ENCODE data around the gene FOXJ3. TPM values are rescaled to one million over a fixed set of nuclear protein-coding genes. Genes with fewer than 3 reads are reported as not detected.

Gene FOXJ3
- total and polyA plus RNA-seq, 2 experiments from 2014 or later, result 19.0 to 39.0 TPM

GRCh38 chr1:42145764-42146625, 189.0 kb downstream of the FOXJ3 start:
- Histone ChIP-seq H3K27me3 (peaks cover 17% of the 10 kb centered on the region), H3K9me2 (replicated peaks; ENCODE audit: insufficient read depth) (no peaks in the 10 kb centered on the region), H3K4me1 (ENCODE audit: insufficient read depth) (no peaks in the 10 kb centered on the region), H3K27ac (no peak overlapping the region), H3K9me3 (ENCODE audit: low read depth) (no peaks in the 10 kb centered on the region), H2AFZ (no peak overlapping the region), H3K4me3 (no peak overlapping the region), H3K36me3 (replicated peaks; ENCODE audit: insufficient read depth, low read depth) (no peaks in the 10 kb centered on the region), H3K79me2 (no peaks in the 10 kb centered on the region), H4K20me1 (ENCODE audit: insufficient read depth, poor library complexity, severe bottlenecking) (no peaks in the 10 kb centered on the region), H3K4me2 (no peak overlapping the region)
- no peak for DNase-seq (ENCODE audit: low spot score)
- WGBS (ENCODE audit: low lambda C conversion rate, missing lambda C conversion rate), result 89% methylated on average over 27 of the region's 41 CpGs
- TF ChIP-seq EZH2 (IDR thresholded peaks at IDR 0.05; ENCODE audit: borderline replicate concordance) (no peak), CTCF (IDR thresholded peaks at IDR 0.05; ENCODE audit: poor library complexity) (no peak), EZH2phosphoT487 (IDR thresholded peaks at IDR 0.05; ENCODE audit: low read depth, severe bottlenecking, unreplicated experiment) (no peak)

GRCh38 chr1:42145389-42145716, 189.7 kb downstream of the FOXJ3 start:
- WGBS (ENCODE audit: low lambda C conversion rate, missing lambda C conversion rate), result 87% methylated on average over 6 of the region's 8 CpGs
- Histone ChIP-seq H3K27me3 (peaks cover 17% of the 10 kb centered on the region), H3K4me1 (ENCODE audit: insufficient read depth) (no peaks in the 10 kb centered on the region), H4K20me1 (ENCODE audit: insufficient read depth, poor library complexity, severe bottlenecking) (no peaks in the 10 kb centered on the region), H3K79me2 (no peaks in the 10 kb centered on the region), H2AFZ (no peak overlapping the region), H3K36me3 (replicated peaks; ENCODE audit: insufficient read depth, low read depth) (no peaks in the 10 kb centered on the region), H3K9me2 (replicated peaks; ENCODE audit: insufficient read depth) (no peaks in the 10 kb centered on the region), H3K4me3 (no peak overlapping the region), H3K9me3 (ENCODE audit: low read depth) (no peaks in the 10 kb centered on the region), H3K27ac (no peak overlapping the region), H3K4me2 (no peak overlapping the region)
- TF ChIP-seq CTCF (IDR thresholded peaks at IDR 0.05; ENCODE audit: poor library complexity) (no peak), EZH2phosphoT487 (IDR thresholded peaks at IDR 0.05; ENCODE audit: low read depth, severe bottlenecking, unreplicated experiment) (no peak), EZH2 (IDR thresholded peaks at IDR 0.05; ENCODE audit: borderline replicate concordance) (no peak)
- no peak for DNase-seq (ENCODE audit: low spot score)

DNA sequence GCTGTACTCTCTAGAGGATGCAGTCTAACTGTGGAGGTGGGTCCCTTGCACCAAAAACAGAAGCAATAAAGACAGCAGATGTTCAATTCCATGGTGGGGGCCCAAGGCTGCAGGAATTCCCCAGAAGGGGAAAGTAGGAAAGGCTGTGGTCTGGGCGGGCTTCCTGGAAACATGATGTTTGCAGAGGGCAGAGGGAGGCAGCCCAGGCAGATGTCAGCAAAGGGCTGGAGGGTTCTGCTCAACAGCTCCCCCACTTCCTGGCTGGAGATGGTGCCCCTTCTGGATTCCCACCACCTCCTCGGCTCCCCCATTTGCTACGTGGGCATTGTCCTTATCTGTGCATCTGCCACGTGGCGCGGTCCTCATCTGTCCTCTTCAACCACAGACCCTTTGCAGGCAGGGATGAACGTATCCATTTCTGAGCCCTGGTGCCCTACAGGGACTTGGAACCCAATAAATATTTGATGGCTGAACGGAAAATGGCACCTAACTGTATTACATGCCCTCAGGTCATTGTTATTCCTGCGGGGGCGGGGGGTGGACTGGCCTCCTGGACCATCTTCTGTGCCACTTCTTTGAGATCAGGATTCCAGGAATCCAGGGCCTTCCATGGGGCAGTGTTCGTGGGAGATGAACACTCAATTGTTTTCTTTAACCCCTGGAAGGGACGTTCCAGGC, 190.2 kb downstream of the FOXJ3 start:
- Histone ChIP-seq H3K4me2 (no peak overlapping the region), H3K4me3 (no peak overlapping the region), H3K27me3 (peaks cover 17% of the 10 kb centered on the region), H3K9me3 (ENCODE audit: low read depth) (no peaks in the 10 kb centered on the region), H3K36me3 (replicated peaks; ENCODE audit: insufficient read depth, low read depth) (no peaks in the 10 kb centered on the region), H4K20me1 (ENCODE audit: insufficient read depth, poor library complexity, severe bottlenecking) (no peaks in the 10 kb centered on the region), H3K27ac (no peak overlapping the region), H3K4me1 (ENCODE audit: insufficient read depth) (no peaks in the 10 kb centered on the region), H2AFZ (no peak overlapping the region), H3K9me2 (replicated peaks; ENCODE audit: insufficient read depth) (no peaks in the 10 kb centered on the region), H3K79me2 (no peaks in the 10 kb centered on the region)
- TF ChIP-seq EZH2phosphoT487 (IDR thresholded peaks at IDR 0.05; ENCODE audit: low read depth, severe bottlenecking, unreplicated experiment) (no peak), CTCF (IDR thresholded peaks at IDR 0.05; ENCODE audit: poor library complexity) (no peak), EZH2 (IDR thresholded peaks at IDR 0.05; ENCODE audit: borderline replicate concordance) (no peak)
- WGBS (ENCODE audit: low lambda C conversion rate, missing lambda C conversion rate), result 80% methylated on average over 12 of the region's 12 CpGs
- no peak for DNase-seq (ENCODE audit: low spot score)
